ENCODE results near the gene NEBL. TPM values are rescaled to one million over a fixed set of nuclear protein-coding genes. Genes with fewer than 3 reads are reported as not detected.

NEBL gene
- total RNA-seq, 1 experiment from 2014 or later, result 11.2 TPM

GRCh38 chr10:20932606-20933126 is 35.6 kb upstream of the NEBL start:
- no peaks in the 10 kb centered on the region for H3K4me1 Mint-ChIP-seq (ENCODE audit: low read depth, unreplicated experiment)
- H3K27me3 Mint-ChIP-seq (ENCODE audit: unreplicated experiment), result no peaks in the 10 kb centered on the region
- no TSS peak for BruUV-seq (replicated peaks)
- intact Hi-C loops (cut with micrococcal nuclease; ENCODE audit: unreplicated experiment), result no loop called here
- CTCF ChIA-PET, result no interaction called here
- peaks cover 4% of the 10 kb centered on the region for H3K9me3 Mint-ChIP-seq (ENCODE audit: low read depth, unreplicated experiment)
- TF ChIP-seq CTCF (IDR thresholded peaks at IDR 0.05; ENCODE audit: unreplicated experiment), result no peak
- H3K36me3 Mint-ChIP-seq (ENCODE audit: insufficient read depth, unreplicated experiment), result no peaks in the 10 kb centered on the region
- DNase-seq, result no peak
- H3K27ac Mint-ChIP-seq (ENCODE audit: unreplicated experiment), result no peak overlapping the region
- no peak overlapping the region for H3K4me3 Mint-ChIP-seq (ENCODE audit: low read depth, unreplicated experiment)

GRCh38 chr10:20931156-20931795 is 34.2 kb upstream of the NEBL start:
- Mint-ChIP-seq H3K36me3 (ENCODE audit: insufficient read depth, unreplicated experiment) (no peaks in the 10 kb centered on the region), H3K27ac (ENCODE audit: unreplicated experiment) (no peak overlapping the region), H3K9me3 (ENCODE audit: low read depth, unreplicated experiment) (peaks cover 4% of the 10 kb centered on the region), H3K27me3 (ENCODE audit: unreplicated experiment) (no peaks in the 10 kb centered on the region), H3K4me3 (ENCODE audit: low read depth, unreplicated experiment) (no peak overlapping the region), H3K4me1 (ENCODE audit: low read depth, unreplicated experiment) (no peaks in the 10 kb centered on the region)
- BruUV-seq (replicated peaks), result no TSS peak
- DNase-seq, result no peak
- TF ChIP-seq CTCF (IDR thresholded peaks at IDR 0.05; ENCODE audit: unreplicated experiment), result no peak
- intact Hi-C loops (cut with micrococcal nuclease; ENCODE audit: unreplicated experiment), result no loop called here
- CTCF ChIA-PET, result interaction anchor here (0.6 kb wide), 1 partner anchor 104 kb away, joined by 6 read pairs; no protein-coding TSS in a partner anchor

GRCh38 chr10:20927456-20927855 is 30.3 kb upstream of the NEBL start:
- intact Hi-C loops (cut with micrococcal nuclease; ENCODE audit: unreplicated experiment), result no loop called here
- CTCF ChIA-PET, result no interaction called here
- Mint-ChIP-seq H3K4me3 (ENCODE audit: low read depth, unreplicated experiment) (no peak overlapping the region), H3K27me3 (ENCODE audit: unreplicated experiment) (no peaks in the 10 kb centered on the region), H3K9me3 (ENCODE audit: low read depth, unreplicated experiment) (peaks cover 4% of the 10 kb centered on the region), H3K4me1 (ENCODE audit: low read depth, unreplicated experiment) (no peaks in the 10 kb centered on the region), H3K27ac (ENCODE audit: unreplicated experiment) (no peak overlapping the region), H3K36me3 (ENCODE audit: insufficient read depth, unreplicated experiment) (no peaks in the 10 kb centered on the region)
- DNase-seq, result no peak
- no peak for TF ChIP-seq CTCF (IDR thresholded peaks at IDR 0.05; ENCODE audit: unreplicated experiment)
- BruUV-seq (replicated peaks), result no TSS peak

GRCh38 chr10:20922451-20922850 is 25.3 kb upstream of the NEBL start:
- no TSS peak for BruUV-seq (replicated peaks)
- no peak overlapping the region for H3K27ac Mint-ChIP-seq (ENCODE audit: unreplicated experiment)
- H3K36me3 Mint-ChIP-seq (ENCODE audit: insufficient read depth, unreplicated experiment), result no peaks in the 10 kb centered on the region
- no peak overlapping the region for H3K4me3 Mint-ChIP-seq (ENCODE audit: low read depth, unreplicated experiment)
- no peaks in the 10 kb centered on the region for H3K27me3 Mint-ChIP-seq (ENCODE audit: unreplicated experiment)
- DNase-seq, result no peak
- no peak for TF ChIP-seq CTCF (IDR thresholded peaks at IDR 0.05; ENCODE audit: unreplicated experiment)
- no peaks in the 10 kb centered on the region for H3K4me1 Mint-ChIP-seq (ENCODE audit: low read depth, unreplicated experiment)
- CTCF ChIA-PET, result no interaction called here
- intact Hi-C loops (cut with micrococcal nuclease; ENCODE audit: unreplicated experiment), result no loop called here
- no peaks in the 10 kb centered on the region for H3K9me3 Mint-ChIP-seq (ENCODE audit: low read depth, unreplicated experiment)
